D721Med (cell line): ENCODE results near the gene ARMC2.
"Not testable (repeated sequence)": the region's sequence is repeated elsewhere in the genome, so short reads cannot be mapped to it uniquely, and the experiment has no call there.

Experiments used
- DNase-seq: peaks from one replicate; pipeline ENCODE4 v3.0.0; 2011; ENCODE audit warnings: low spot score; ENCODE audit not compliant: insufficient read length
- FAIRE-seq: peaks from 2 replicates; lab custom pipeline; 2011; peaks lifted over from hg19 to GRCh38; lab: Jason Lieb, UNC
- CTCF ChIP-seq: IDR thresholded peaks from 2 replicates; pipeline ENCODE4 v1.5.1; 2012; ENCODE audit warnings: mild to moderate bottlenecking, control low read depth; ENCODE audit not compliant: insufficient read depth; ENCODE audit errors: missing control alignments

The ARMC2 gene

GRCh38 chr6:108969776-108970175 lies 121.6 kb downstream of the ARMC2 start:
- FAIRE-seq (no peak), DNase-seq (no peak)
- no peak for TF ChIP-seq CTCF

- no peak for TF ChIP-seq CTCF
- DNase-seq (no peak), FAIRE-seq (no peak)
These were observed 126.0 kb downstream of the ARMC2 start for GRCh38 chr6:108974201-108974600.

- not testable (repeated sequence) for FAIRE-seq, DNase-seq
These were observed 130.4 kb downstream of the ARMC2 start for GRCh38 chr6:108978638-108979037.

GRCh38 chr6:108982154-108983113 lies 134.2 kb downstream of the ARMC2 start:
- no peak for TF ChIP-seq CTCF
- FAIRE-seq (no peak), DNase-seq (no peak)

GRCh38 chr6:108983151-108983550 lies 134.9 kb downstream of the ARMC2 start:
- FAIRE-seq (no peak), DNase-seq (no peak)
- no peak for TF ChIP-seq CTCF

- TF ChIP-seq CTCF, result no peak
- FAIRE-seq, result no peak
- no peak for DNase-seq
These were observed 137.1 kb downstream of the ARMC2 start for GRCh38 chr6:108985301-108985700.

GRCh38 chr6:108987156-108987555 lies 138.9 kb downstream of the ARMC2 start:
- DNase-seq (no peak), FAIRE-seq (no peak)
- TF ChIP-seq CTCF, result no peak
